Measurements from ENCODE around the gene SIRT2. TPM values are rescaled to one million over a fixed set of nuclear protein-coding genes. Genes with fewer than 3 reads are reported as not detected.

The SIRT2 gene
- total and polyA plus RNA-seq, 2 of the 13 experiments (the other 11 are each of a cell fraction or from before 2014, with no cell fraction given) = 22.3 to 26.1 TPM

GRCh38 chr19:38917921-38918491, 18.6 kb upstream of the SIRT2 start (continued):
- peak; percentile 37; the same call in 1 of the 2 replicates for TF ChIP-seq THAP11 (CRISPR knock-in tag; IDR thresholded peaks at IDR 0.05)
- TF ChIP-seq RXRB (CRISPR knock-in tag; IDR thresholded peaks at IDR 0.05; ENCODE audit: borderline replicate concordance) = peak; percentile 62; the same call in 1 of the 2 replicates
- no peak for TF ChIP-seq ZNF770 (CRISPR knock-in tag; IDR thresholded peaks at IDR 0.05)
- TF ChIP-seq PITX1 (CRISPR knock-in tag; IDR thresholded peaks at IDR 0.05) = peak; percentile 60; the same call in 1 of the 2 replicates
- TF ChIP-seq ATF5 (CRISPR knock-in tag; IDR thresholded peaks at IDR 0.05; ENCODE audit: low read depth) = no peak
- no peak for TF ChIP-seq NCOA1 (CRISPR knock-in tag; IDR thresholded peaks at IDR 0.05)
- TF ChIP-seq REPIN1 (CRISPR knock-in tag; IDR thresholded peaks at IDR 0.05; ENCODE audit: borderline replicate concordance, low read depth) = 0 out of 2 replicates have a peak, but pooled peaks have one; percentile 39
- TF ChIP-seq ZBTB38 (CRISPR knock-in tag; IDR thresholded peaks at IDR 0.05) = 0 out of 2 replicates have a peak, but pooled peaks have one; percentile 12
- 0 out of 2 replicates have a peak, but pooled peaks have one; percentile 44 for TF ChIP-seq FOXP4 (CRISPR knock-in tag; IDR thresholded peaks at IDR 0.05)
- peak; percentile 78 for TF ChIP-seq CTCF (CRISPR knock-in tag; IDR thresholded peaks at IDR 0.05)
- no peak for TF ChIP-seq TOPORS (CRISPR knock-in tag; IDR thresholded peaks at IDR 0.05)
- TF ChIP-seq AGO2 (optimal IDR thresholded peaks at IDR 0.05; ENCODE audit: low read depth, low read length) = no peak
- TF ChIP-seq ZNF644 (CRISPR knock-in tag; IDR thresholded peaks at IDR 0.05; ENCODE audit: low read depth) = no peak
- TF ChIP-seq GPN1 (CRISPR knock-in tag; IDR thresholded peaks at IDR 0.05; ENCODE audit: borderline replicate concordance) = no peak
- no peak for TF ChIP-seq NCOA5 (CRISPR knock-in tag; IDR thresholded peaks at IDR 0.05)
- TF ChIP-seq ZNF431 (CRISPR knock-in tag; IDR thresholded peaks at IDR 0.05; ENCODE audit: borderline replicate concordance, low read depth) = no peak
- no peak for TF ChIP-seq CBX5 (CRISPR knock-in tag; IDR thresholded peaks at IDR 0.05; ENCODE audit: borderline replicate concordance)
- no peak for TF ChIP-seq ARID3A (IDR thresholded peaks at IDR 0.05; ENCODE audit: low read depth, low read length)
- no peak for TF ChIP-seq ATF6 (CRISPR knock-in tag; conservative IDR thresholded peaks at IDR 0.05)

Measured in HepG2 (cell line).